Stimulated activated CD4-positive, alpha-beta T cell treated with anti-CD3 and anti-CD28 coated beads, Interleukin-1b, Interleukin-23, amount 100 ng/mL, for 48 hours (primary cell): ENCODE measurements around the gene RAC2.
"Not testable (repeated sequence)": the region's sequence is repeated elsewhere in the genome, so short reads cannot be mapped to it uniquely, and the experiment has no call there.

ENCODE experiments used
- DNase-seq: peaks from one replicate; pipeline ENCODE4 v3.0.0-alpha.2; 2020

RAC2 gene

DNA sequence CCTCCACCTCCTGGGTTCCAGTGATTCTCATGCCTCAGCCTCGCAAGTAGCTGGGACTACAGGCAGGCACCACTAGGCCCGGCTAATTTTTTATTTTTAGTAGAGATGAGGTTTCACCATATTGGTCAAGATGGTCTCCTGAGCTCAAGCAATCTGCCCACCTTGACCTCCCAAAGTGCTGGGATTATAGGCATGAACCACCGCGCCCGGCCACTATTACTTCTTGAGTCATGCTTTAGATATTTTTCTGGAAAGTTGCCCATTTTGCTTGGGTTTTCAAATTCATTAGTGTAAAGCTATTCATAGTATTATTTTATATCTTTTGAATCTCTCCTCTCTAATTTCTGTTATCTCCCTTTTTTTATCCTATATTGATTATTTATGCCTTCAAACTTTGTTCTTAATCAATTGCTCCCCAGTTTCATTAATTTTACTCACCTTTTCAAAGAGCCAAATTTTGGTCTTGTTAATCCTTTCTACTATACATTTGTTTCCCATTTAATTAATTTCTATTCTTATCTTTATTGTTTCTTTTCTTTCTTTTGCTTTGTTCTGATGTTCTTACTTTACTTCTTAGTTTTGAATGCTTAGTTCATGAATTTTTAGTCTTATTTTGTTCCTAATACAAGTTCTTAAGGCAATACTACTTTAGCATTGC lies 10.3 kb upstream of the RAC2 start:
- no peak for DNase-seq

GRCh38 chr22:37253126-37253660 lies 9.1 kb upstream of the RAC2 start:
- DNase-seq: no peak

DNA sequence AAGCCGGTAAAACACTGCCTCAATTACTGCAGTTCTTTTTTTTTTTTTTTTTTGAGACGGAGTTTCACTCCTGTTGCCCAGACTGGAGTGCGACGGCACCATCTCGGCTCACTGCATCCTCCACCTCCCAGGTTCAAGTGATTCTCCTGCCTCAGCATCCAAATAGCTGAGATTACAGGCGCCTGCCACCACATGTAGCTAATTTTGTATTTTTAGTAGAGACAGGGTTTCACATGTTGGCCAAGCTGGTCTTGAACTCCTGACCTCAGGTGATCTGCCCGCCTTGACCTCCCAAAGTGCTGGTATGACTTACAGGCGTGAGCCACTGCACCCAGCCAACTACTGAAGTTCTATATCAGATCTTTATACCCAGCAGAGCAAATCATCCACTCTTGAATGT lies 7.8 kb upstream of the RAC2 start:
- not testable (repeated sequence) for DNase-seq

- no peak for DNase-seq
Measured at GRCh38 chr22:37249986-37250385, 5.9 kb upstream of the RAC2 start.

GRCh38 chr22:37248251-37248650 lies 4.2 kb upstream of the RAC2 start:
- DNase-seq: no peak

DNA sequence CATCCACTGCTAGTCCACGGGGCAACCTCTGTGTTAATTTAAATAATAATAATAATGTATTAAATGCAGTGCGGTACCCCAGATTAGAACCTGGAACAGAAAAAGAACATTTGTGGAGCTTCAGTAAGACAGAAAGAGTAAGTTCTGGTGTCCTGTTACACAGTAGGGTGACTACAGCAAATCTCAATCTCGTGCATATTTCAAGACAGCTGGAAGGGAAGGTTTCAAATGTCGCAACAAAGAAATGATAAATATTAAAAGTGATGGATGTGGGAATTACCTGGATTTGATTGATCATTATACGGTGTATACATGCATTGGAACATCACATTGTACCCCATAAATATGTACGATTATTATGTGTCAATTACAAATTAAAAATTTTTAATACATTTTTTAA lies 1.7 kb upstream of the RAC2 start:
- no peak for DNase-seq

GRCh38 chr22:37244922-37245722 lies 1.1 kb upstream of the RAC2 start:
- no peak for DNase-seq

DNA sequence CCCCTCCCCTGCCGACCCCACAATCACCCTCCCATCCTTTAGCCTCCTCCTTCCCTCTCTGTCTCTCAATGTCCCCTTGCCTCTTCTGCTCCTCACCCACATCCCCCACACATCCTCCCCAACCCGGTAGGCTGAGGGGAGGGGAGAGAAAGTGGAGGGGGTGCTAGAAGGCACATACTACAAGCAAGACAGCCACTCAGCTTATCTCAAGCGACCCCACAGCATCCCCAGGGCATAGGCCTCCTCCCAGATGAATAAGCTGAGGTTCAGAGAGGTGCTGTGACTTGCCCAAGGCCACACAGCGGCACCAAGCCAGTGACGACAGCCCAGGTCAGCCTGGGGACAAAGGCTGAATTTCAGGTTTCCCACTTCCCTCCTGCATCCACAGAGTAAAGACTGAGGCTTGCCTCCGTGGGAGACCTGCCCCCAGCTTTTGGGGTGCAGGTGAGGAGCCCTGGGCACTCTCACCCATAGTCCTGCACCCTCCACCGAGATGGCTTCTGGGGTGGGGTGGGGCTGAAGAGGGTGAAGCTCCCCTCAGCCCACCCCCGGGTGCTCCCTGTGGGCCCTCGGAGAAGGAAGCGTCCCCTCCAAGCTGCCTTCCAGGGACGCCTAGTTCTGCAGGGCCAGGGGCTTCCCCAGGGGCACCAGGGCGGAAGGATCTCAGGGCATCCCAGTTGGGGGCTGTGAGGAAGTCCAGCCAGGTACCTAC lies 511 bp downstream of the RAC2 start:
- DNase-seq: no peak

DNA sequence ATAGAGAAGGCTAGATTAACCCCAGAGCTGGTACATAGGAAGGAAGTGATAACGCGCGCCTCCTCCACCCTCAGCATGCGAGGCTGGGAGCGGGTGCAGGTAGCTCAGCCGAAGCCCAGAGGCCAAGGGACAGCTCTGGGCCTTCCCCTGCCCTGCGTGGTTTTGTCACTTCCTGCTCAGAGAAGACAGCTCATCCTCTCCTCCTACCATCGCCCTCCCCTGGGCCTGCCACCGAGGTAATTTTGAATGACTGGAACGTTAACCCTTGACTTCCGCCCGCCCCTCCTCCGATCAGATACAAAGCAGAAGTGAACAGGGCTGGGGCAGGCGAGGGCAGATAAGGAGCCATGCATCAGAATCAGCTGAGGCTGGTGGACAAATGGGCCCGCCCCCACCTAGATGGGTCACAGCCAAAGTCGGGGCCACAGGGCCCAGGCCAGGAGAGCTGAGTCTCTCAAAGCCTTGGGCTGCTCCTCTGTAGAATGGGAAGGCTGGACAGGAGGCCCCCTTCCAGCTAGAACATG lies 1.6 kb downstream of the RAC2 start:
- DNase-seq: peak; percentile 96

DNA sequence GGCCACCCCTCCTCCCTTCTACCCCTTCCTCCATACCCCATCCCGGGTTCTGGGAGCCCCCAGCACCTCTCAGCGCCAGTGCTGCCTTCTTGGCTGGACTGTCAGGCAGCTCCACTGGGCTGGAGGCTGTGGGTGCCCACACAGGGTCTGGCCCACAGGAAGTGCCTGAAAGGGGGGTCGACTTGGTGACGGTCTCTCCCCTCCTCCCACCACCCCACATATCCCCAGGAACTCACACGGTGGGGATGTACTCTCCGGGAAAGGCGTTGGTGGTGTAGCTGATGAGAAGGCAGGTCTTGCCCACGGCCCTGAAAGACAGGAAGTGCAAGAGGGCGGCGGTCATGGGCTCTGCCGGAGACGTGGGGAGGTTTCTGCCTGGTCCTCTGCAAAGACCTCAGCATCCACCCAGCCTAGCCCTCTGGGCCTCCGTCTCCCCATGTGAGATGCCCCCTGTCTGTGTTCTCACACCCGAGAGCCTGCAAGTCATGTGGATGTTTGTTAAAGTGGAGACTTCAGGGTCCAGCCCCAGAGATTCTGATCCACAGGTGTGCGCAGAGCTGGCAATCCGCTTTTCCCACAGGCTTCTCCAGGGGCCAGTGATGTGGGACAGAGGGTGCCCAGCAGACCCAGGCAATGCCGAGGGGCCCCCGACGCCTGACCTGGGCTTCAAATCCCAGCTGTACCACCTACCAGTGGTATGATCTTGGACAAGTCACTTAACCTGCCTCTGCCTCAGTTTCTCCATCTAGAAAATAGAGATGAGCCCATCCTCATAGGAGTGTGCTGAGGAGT lies 2.5 kb downstream of the RAC2 start:
- peak; percentile 53 for DNase-seq

DNA sequence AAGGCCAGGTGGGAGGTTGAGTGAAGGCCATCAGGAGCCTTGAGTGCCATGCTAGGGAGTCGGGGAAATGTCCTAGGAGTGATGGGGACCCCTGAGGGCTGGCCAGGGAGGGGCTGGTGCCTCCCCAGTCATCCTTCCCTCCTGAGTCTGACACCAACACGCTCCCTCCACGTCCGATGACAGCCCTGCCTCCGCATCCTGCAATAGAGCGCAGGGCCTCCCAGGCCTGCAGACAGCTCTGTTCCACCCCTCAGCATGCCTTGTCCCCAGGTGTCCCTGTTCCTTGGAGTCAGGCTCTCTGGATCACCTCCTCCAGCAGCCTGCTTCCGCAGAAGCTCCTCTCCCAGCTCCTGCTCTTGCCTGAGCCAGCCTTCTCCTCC lies 3.1 kb downstream of the RAC2 start:
- DNase-seq: no peak

GRCh38 chr22:37240240-37240940 lies 3.7 kb downstream of the RAC2 start:
- no peak for DNase-seq

GRCh38 chr22:37239336-37240239 lies 4.5 kb downstream of the RAC2 start:
- no peak for DNase-seq

DNA sequence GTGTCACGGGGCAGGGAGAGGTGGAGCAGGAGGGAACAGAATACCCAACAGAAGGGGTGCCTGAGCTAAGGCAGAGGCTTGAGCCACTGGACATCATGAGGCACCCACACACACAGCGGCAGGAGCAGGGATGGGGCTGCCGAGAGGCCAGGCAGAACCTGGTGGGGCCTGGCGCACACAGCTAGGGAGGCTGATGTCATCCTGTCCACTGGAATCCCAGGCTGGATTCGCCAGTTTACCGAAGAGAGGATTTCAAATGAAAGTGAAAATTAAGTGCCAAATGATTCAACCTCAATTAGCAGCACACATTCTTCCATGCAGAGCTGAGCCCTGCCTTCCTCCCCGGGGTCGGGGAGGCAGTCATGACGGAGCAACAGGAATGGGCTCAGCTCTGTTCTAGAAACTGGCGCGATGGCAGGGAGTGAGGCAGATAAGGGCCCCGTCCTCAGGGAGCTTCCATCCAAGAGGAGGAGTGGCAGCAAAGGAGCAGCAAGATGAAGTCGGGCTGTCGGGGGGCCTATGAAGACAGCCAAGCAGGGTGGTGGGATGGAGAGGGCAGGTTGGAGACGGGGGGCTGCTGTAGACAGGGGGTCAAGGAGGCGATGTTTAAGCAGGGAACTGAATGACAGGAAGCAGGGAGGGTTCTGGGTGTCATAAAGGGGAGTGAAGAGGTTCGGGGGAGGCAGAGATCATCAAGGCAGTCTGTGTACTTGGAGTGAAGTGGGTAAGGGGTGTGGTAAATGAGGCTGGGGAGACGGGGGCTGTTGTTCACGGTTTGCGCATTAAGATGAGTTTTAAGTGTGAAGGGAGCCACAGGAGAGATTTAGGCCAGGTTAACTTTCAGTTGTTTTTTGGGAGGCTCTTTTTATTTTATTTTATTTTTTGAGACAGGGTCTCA lies 6.4 kb downstream of the RAC2 start:
- DNase-seq: no peak

DNA sequence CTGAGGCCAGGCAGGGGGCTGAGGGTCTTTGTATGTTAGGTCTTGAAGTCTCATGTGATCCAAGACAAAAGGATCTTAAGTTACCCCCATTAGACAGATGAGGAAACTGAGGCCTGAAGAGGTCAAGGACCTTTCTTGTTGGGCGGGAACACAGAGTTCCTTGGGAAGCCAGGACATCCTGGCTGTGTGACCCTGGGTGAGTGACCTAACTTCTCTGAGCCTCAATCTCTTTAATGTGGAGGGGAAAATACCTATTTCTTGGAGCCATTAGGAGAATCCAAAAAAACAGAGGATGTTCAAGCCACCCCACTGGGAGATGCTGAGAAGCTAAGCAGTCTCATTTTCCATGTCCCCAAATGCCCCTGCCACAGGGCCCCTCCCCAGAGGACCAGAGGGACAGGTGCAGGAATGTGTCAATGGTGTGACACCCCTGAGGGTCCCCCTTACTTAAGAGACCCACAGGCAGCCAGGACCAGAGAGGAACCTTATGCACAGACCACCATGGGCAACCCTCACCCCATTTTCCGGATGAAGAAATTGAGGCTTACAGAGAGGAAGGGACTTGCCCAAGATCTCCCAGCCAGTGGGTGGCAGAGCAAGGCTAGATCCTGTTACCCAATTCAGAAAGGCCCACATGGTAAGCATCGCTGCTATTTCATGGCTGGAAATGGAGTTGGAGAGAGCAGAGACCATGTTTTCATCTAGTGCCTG lies 8.0 kb downstream of the RAC2 start:
- no peak for DNase-seq

DNA sequence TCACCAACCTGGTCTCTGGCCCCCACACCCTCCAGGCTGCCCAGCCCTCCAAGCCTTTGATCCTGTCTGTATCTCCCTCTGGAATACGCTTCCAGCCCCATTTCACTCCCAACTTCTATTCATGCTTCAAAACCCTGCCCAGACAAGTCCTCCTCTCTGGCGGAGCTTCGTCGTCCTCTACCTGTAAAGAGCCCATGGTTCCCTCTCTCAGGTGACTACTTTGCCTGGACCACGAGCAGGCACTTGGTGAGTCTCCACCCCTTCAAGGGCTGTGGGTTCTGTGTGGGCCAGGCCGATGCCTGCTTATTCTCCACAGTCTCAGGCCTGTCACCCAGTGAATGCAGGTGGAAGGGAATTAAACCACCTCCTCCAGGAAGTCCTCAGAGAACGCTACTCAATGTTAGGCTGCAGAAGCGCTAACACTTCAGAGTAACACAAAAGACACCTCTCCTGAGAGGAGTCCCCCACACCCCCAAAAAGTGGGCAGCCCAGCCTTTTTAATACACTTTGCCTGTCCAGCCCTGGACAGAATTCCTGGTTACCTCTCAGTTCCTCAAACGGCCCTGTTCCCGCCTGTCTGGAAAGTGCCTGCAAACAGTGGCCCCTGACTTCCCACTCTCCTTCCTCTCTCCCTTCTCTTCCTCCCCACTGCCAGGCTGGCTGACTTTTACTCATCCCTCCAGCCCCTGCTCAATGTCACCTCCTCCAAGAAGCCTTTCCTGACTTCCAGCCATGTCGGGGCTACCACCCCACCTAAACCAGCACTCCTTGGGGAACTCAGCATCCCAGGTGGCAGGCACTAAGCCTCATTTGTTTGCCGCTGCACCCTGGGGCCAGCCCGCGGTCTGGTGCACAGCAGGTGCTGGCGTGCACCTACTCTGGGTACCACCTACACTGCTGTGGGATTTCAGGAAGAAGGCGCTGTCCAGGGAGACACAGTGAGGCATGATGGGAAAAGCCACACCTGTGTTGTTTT lies 9.0 kb downstream of the RAC2 start:
- no peak for DNase-seq

DNA sequence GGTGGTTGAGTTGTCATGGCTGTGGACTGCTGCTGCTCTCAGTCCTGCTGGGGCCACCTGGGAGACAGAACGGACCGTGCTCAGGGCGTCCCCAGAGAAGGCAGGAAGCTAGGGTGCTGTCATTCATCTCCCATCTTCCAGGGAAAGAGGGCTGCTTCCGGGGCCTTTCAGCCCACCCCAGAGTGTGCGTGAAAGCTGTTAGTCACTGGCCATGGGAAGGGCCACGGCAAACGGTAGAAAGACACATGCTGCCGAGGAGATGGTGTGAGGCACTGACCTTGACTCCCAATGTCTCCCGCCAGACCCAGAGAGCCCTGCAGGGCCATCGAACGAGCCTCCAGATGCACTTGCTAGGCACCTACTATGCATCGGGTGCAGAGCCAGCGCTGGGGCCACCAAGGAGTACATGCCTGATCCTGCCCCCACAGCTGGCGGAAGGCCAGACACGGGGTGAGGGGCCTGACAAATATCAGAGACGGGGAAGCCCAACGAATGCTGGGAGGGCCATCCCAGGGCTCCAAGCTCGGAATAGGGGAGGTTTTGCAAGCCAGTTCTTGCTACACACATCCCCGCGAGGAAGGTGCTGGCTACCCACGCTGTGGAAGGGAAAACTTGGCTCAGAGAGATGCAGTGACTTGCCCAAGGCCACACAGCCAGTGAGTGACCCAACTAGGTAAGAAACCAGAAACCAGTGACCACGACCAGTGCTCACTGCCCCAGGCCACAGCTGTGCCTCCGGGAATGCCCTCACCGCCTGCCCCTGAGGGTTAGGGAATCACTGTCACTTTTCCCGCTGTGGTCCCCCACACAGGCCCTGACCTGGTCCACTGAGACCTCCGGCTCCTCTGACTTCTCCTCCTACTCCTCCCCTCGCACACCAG lies 10.1 kb downstream of the RAC2 start:
- DNase-seq: no peak
